Naive B cell (primary cell): ENCODE data around the gene SNED1. TPM values are rescaled to one million over a fixed set of nuclear protein-coding genes. Genes with fewer than 3 reads are reported as not detected.
"Not testable (repeated sequence)": the region's sequence is repeated elsewhere in the genome, so short reads cannot be mapped to it uniquely, and the experiment has no call there.

ENCODE experiments used
- ATAC-seq, 2 donors: fragments of 150-1000 bp; cut with Tn5 transposase; 2 replicates each; pipeline ENCODE4 v1.10.0; 2021; ENCODE audit warnings: low read depth in 2 of 2, mild to moderate bottlenecking in 2 of 2, moderate library complexity in 2 of 2
- DNase-seq: peaks from one replicate; pipeline ENCODE4 v3.0.0; 2022
- H3K27ac Mint-ChIP-seq, 6 donors: one replicate each; pipeline ENCODE4 v1.8.0; 2020 to 2022; ENCODE audit warnings: mild to moderate bottlenecking in 6 of 6, mixed read lengths in 6 of 6, moderate library complexity in 5 of 6, inconsistent platforms in 2 of 6
- H3K27me3 Mint-ChIP-seq, 3 donors: one replicate each; pipeline ENCODE4 v1.8.0; 2021 to 2022; ENCODE audit warnings: mixed read lengths in 3 of 3, mild to moderate bottlenecking in 1 of 3
- H3K36me3 Mint-ChIP-seq, 2 donors: one replicate each; pipeline ENCODE4 v1.8.0; 2020 to 2022; ENCODE audit warnings: mixed read lengths in 2 of 2, inconsistent platforms in 1 of 2, mild to moderate bottlenecking in 1 of 2
- H3K4me1 Mint-ChIP-seq, 3 donors: one replicate each; pipeline ENCODE4 v1.8.0; 2020 to 2022; ENCODE audit warnings: mixed read lengths in 3 of 3, inconsistent platforms in 1 of 3, mild to moderate bottlenecking in 1 of 3, moderate library complexity in 1 of 3
- H3K4me3 Mint-ChIP-seq, 8 donors: one replicate each; pipeline ENCODE4 v1.8.0; 2020 to 2022; ENCODE audit warnings: mild to moderate bottlenecking in 8 of 8, mixed read lengths in 8 of 8, moderate library complexity in 8 of 8, inconsistent platforms in 2 of 8
- H3K9me3 Mint-ChIP-seq, 7 donors: one replicate each; pipeline ENCODE4 v1.8.0; 2020 to 2022; ENCODE audit warnings: mixed read lengths in 7 of 7, mild to moderate bottlenecking in 5 of 7, inconsistent platforms in 2 of 7, moderate library complexity in 1 of 7
- polyA plus RNA-seq, 6 donors: library from polyadenylated mRNA; unstranded; fragments of 300-500 nt; fragmentation: Illumina TruSeq; gene quantifications; one replicate each; pipeline ENCODE4 v1.2.3, GENCODE V29; 2021; ENCODE audit warnings: low read depth in 6 of 6

Gene SNED1
- polyA plus RNA-seq, 6 donors from 2014 or later = 0.75 to 3.2 (median 1.3) TPM

GRCh38 chr2:240972636-240973521 is 25.5 kb upstream of the SNED1 start:
- Mint-ChIP-seq H3K4me1 (no peaks in the 10 kb centered on the region), H3K27ac (no peak overlapping the region), H3K4me3 (no peak overlapping the region)

DNA sequence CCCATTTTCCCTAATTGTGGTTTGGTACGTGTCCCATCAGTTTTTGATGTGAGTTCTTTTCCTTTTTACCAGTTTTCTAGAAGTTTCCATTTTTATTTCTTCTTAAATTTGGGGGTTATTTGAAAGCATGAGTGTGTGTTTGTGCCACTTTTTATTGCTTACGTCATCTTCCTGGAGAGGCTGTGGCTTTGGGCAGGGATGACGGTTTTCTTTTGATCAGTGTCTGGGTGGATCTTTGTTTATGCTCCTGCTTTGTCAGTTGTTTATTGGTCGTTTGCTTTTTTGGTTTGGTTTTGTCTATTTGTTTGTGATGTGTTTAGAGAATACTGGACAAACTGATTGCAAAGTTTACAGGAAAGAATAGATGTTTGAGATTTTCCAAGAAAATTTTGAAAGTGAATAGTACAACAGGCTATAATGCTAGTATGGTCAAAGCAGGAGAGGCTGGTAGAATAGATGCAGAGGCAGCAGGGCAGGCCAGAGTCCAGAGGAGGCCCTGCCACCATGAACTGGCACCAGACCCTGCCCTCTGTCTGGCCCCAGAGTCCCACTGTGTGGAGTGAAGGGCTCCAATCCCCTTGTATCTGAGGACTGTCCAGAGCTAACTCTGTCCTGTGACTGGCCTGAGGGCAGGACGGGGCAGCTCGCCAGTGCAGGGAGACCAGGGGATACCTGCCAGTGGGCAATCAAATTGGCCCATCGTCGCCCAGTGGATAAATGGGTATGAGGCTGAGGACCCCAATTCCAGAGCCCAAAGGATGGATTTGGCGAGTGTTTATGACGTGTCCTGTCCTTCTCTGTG is 23.4 kb upstream of the SNED1 start:
- Mint-ChIP-seq H3K4me1 (no peaks in the 10 kb centered on the region), H3K9me3 (peaks cover 3 to 11% (median 7%) of the 10 kb centered on the region in 7 donors), H3K27ac (peak overlapping the region in 1 of 6 donors; percentile 37), H3K27me3 (peaks cover 10 to 23% (median 17%) of the 10 kb centered on the region in 3 donors), H3K4me3 (no peak overlapping the region), H3K36me3 (peaks cover 0 to 8% of the 10 kb centered on the region in 2 donors)
- no peak for ATAC-seq
- no peak for DNase-seq

More at GRCh38 chr2:240972636-240973521, 25.5 kb upstream of the SNED1 start:
- DNase-seq = no peak
- no peak for ATAC-seq
- Mint-ChIP-seq H3K27me3 (peaks cover 10 to 23% (median 17%) of the 10 kb centered on the region in 3 donors), H3K9me3 (peaks cover 3 to 11% (median 7%) of the 10 kb centered on the region in 7 donors), H3K36me3 (peaks cover 0 to 8% of the 10 kb centered on the region in 2 donors)

DNA sequence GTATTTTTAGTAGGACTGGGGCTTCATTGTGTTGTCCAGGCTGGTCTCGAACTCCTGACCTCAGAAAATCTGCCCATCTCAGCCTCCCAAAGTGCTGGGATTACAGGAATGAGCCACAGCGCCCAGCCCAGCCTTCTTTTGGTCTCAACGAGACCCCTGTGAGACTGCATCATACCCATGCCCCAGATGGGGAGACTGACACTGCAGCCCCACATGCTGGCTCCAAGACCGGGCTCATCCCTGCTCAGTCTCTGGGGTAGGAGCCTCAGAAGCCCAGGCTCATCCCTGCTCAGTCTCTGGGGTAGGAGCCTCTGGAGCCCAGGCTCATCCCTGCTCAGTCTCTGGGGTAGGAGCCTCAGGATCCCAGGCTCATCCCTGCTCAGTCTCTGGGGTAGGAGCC is 22.5 kb upstream of the SNED1 start:
- H3K36me3 Mint-ChIP-seq, H3K4me3 Mint-ChIP-seq, ATAC-seq, H3K4me1 Mint-ChIP-seq, DNase-seq, H3K27ac Mint-ChIP-seq, H3K9me3 Mint-ChIP-seq: not testable (repeated sequence)
- peaks cover 10 to 23% (median 17%) of the 10 kb centered on the region in 3 donors for H3K27me3 Mint-ChIP-seq

- Mint-ChIP-seq H3K4me3 (no peak overlapping the region), H3K36me3 (no peaks in the 10 kb centered on the region), H3K4me1 (peaks cover 0 to 5% (median 2%) of the 10 kb centered on the region in 3 donors), H3K9me3 (no peaks in the 10 kb centered on the region), H3K27me3 (peaks cover 4 to 22% (median 10%) of the 10 kb centered on the region in 3 donors), H3K27ac (no peak overlapping the region)
- ATAC-seq = no peak
- no peak for DNase-seq
These were observed 17.1 kb upstream of the SNED1 start for GRCh38 chr2:240981280-240981679.

GRCh38 chr2:240981871-240982800 is 16.3 kb upstream of the SNED1 start:
- peaks cover 0 to 5% (median 2%) of the 10 kb centered on the region in 3 donors for H3K4me1 Mint-ChIP-seq
- ATAC-seq = no peak
- no peaks in the 10 kb centered on the region for H3K9me3 Mint-ChIP-seq
- H3K36me3 Mint-ChIP-seq = no peaks in the 10 kb centered on the region
- H3K4me3 Mint-ChIP-seq = peak overlapping the region in 1 of 8 donors; percentile 59
- no peak for DNase-seq
- peaks cover 4 to 22% (median 10%) of the 10 kb centered on the region in 3 donors for H3K27me3 Mint-ChIP-seq
- H3K27ac Mint-ChIP-seq = no peak overlapping the region

DNA sequence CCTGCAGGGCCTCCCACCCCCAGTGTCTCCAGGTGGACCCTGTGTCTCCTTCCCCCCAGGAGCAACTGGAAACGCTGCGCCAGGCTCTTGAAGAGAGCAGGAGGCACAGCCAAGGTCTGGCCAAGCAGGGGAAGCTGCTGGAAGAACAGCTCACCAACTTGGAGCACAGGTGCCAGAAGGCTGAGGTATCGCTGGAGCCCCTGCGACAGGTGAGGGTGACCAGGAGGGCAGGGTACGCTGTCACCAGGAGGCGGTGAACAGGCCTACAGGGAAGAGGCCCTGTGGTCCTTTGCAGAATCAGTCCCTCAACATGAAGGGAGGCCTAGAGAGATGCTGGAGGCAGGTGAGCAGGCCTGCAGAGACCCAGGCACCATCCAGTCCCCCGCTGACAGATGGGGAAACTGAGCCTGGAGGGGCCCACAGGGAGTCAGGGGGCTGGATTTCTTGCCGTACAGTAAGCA is 15.6 kb upstream of the SNED1 start:
- Mint-ChIP-seq H3K36me3 (no peaks in the 10 kb centered on the region), H3K9me3 (peaks cover 0 to 2% (median 1%) of the 10 kb centered on the region in 7 donors), H3K27me3 (peaks cover 4 to 22% (median 10%) of the 10 kb centered on the region in 3 donors), H3K4me1 (peaks cover 0 to 5% (median 2%) of the 10 kb centered on the region in 3 donors), H3K27ac (no peak overlapping the region), H3K4me3 (peak overlapping the region in 2 of 8 donors; percentile 15 to 59)
- ATAC-seq (no peak), DNase-seq (no peak)

DNA sequence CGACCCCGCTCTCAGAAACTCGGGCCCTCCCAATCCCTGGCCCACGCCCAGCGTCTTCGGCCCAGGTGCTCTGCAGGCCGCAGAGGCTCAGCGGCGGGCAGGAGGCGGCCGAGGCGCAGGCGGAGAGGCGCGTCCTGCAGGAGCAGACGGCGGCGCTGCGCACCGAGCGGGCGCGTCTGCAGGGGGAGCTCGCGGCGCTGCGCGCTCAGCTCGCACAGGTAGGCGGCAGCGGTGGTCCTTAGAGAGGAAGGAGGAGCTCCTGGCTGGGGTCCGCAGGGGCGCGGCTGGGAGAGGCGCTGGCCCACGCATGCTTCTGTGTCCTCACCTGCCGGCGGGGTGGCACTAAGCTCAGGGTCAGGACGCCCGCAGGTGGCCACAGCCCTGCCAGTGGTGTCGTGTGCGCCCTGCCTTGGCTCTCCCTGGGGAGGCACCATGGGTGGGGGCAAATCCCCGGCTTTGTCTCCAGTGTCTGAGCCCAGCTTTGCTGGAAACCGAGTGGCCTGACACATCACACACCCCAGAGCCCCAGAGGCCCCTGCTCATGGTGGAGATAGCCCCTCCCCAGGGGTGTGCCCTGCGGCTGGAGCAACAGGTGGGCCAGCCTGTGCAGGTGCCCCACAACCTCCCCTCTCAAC is 14.9 kb upstream of the SNED1 start:
- Mint-ChIP-seq H3K27me3 (peaks cover 4 to 22% (median 10%) of the 10 kb centered on the region in 3 donors), H3K36me3 (no peaks in the 10 kb centered on the region), H3K27ac (peak overlapping the region in 1 of 6 donors; percentile 70), H3K9me3 (peaks cover 0 to 7% (median 2%) of the 10 kb centered on the region in 7 donors), H3K4me3 (no peak overlapping the region), H3K4me1 (peaks cover 0 to 5% (median 2%) of the 10 kb centered on the region in 3 donors)
- ATAC-seq (peak; percentile 80 to 85), DNase-seq (peak; percentile 24)

- peaks cover 0 to 8% (median 4%) of the 10 kb centered on the region in 7 donors for H3K9me3 Mint-ChIP-seq
- peaks cover 0 to 5% (median 2%) of the 10 kb centered on the region in 3 donors for H3K4me1 Mint-ChIP-seq
- no peak for DNase-seq
- no peak overlapping the region for H3K4me3 Mint-ChIP-seq
- H3K27me3 Mint-ChIP-seq = peaks cover 4 to 22% (median 10%) of the 10 kb centered on the region in 3 donors
- peak overlapping the region in 1 of 6 donors; percentile 70 for H3K27ac Mint-ChIP-seq
- no peak for ATAC-seq
- no peaks in the 10 kb centered on the region for H3K36me3 Mint-ChIP-seq
These were observed 14.4 kb upstream of the SNED1 start for GRCh38 chr2:240983996-240984498.

- Mint-ChIP-seq H3K36me3 (no peaks in the 10 kb centered on the region), H3K4me3 (peak overlapping the region in 2 of 8 donors; percentile 73 to 80), H3K27me3 (peaks cover 3 to 22% (median 10%) of the 10 kb centered on the region in 3 donors), H3K27ac (peak overlapping the region in 3 of 6 donors; percentile 61 to 89 (median 89)), H3K4me1 (peaks cover 0 to 5% (median 2%) of the 10 kb centered on the region in 3 donors), H3K9me3 (peaks cover 0 to 8% (median 4%) of the 10 kb centered on the region in 7 donors)
- no peak for DNase-seq
- ATAC-seq = no peak
These were observed 12.3 kb upstream of the SNED1 start for GRCh38 chr2:240985881-240986786.

DNA sequence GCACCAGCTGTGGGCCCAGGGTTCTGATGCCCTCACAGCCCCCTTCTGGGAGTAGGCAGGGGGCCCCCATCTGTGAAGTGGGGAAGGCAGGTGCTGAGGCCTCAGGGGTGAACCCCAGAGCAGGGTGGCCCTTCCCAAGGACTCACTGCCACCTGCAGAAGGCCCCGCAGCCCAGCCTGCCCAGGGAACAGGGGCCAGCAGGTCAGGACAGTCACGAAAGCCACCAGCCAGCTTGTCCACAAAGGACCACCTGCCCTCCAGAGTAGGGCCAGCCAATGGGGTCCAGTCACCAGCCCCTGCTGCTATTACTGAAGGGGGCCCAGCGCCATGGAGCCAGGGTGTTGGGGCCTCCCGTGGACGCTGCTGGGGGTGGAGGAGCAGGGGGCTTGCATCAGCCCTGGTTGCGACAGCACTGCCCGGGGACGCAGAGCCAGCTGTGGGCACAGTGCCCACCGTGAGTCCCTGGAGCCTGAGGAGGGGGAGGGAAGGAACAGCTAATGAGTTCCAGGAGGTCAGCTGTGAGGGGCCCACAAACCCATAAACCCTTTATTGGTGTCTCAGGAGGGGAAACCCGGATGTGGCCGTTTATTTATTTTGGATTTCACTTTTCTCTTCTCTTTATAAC is 11.5 kb upstream of the SNED1 start:
- H3K9me3 Mint-ChIP-seq = peaks cover 0 to 8% (median 4%) of the 10 kb centered on the region in 7 donors
- peaks cover 0 to 21% (median 11%) of the 10 kb centered on the region in 3 donors for H3K27me3 Mint-ChIP-seq
- H3K36me3 Mint-ChIP-seq = no peaks in the 10 kb centered on the region
- H3K4me1 Mint-ChIP-seq = peaks cover 0 to 5% (median 2%) of the 10 kb centered on the region in 3 donors
- H3K27ac Mint-ChIP-seq = no peak overlapping the region
- DNase-seq (no peak), ATAC-seq (no peak)
- no peak overlapping the region for H3K4me3 Mint-ChIP-seq

DNA sequence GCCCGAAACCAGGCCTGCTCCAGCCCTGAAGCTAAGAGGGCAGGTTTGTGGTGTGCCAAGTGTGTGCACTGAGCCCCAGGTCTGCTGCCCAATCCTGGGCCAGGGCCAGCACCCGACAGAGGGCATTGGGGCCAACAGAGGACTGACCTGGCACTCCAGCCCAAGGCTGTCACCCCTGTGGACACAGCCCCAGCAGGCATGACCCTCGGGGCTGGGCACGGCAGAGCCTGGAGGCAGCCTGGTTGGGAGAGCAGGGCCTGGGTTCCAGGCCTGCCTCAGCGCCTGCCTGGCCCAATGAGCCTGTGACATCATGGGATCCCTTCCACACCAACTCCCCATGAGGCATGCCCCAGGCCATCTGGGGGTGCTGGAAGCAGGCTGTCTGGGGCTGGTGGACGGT is 10.8 kb upstream of the SNED1 start:
- H3K4me3 Mint-ChIP-seq = no peak overlapping the region
- H3K9me3 Mint-ChIP-seq = peaks cover 0 to 8% (median 4%) of the 10 kb centered on the region in 7 donors
- H3K27me3 Mint-ChIP-seq = peaks cover 5 to 24% (median 18%) of the 10 kb centered on the region in 3 donors
- peaks cover 2 to 5% (median 5%) of the 10 kb centered on the region in 3 donors for H3K4me1 Mint-ChIP-seq
- no peak overlapping the region for H3K27ac Mint-ChIP-seq
- DNase-seq = no peak
- no peak for ATAC-seq
- H3K36me3 Mint-ChIP-seq = no peaks in the 10 kb centered on the region
